OCI-LY7 (cell line): ENCODE measurements around the gene INO80D. TPM values are rescaled to one million over a fixed set of nuclear protein-coding genes. Genes with fewer than 3 reads are reported as not detected.

Experiments used
- BruUV-seq: library from RNA; stranded (reverse); fragments of 400-500 nt; replicated peaks from 2 replicates; lab custom pipeline; 2021; lab: Mats Ljungman, UMichigan
- CTCF ChIA-PET: fragments of 300-600 bp; sonication (Branson Sonifier 250); formaldehyde crosslinking; loops from one replicate; lab custom pipeline; 2022; ENCODE audit warnings: antibody characterized with exemption; ENCODE audit not compliant: unreplicated experiment; lab: Charles Lee
- POLR2A ChIA-PET: fragments of 300-600 bp; sonication (Branson Sonifier 250); formaldehyde crosslinking; loops from one replicate; lab custom pipeline; 2022; ENCODE audit warnings: antibody characterized with exemption; lab: Charles Lee
- DNase-seq: peaks from one replicate; pipeline ENCODE4 v3.0.0-alpha.2; 2015; ENCODE audit warnings: low spot score
- H2AFZ ChIP-seq: fragments of 200-600 bp; sonication (generic), shearing (Covaris generic); 2 replicates; pipeline ENCODE4 v1.6.1; 2014; ENCODE audit warnings: mild to moderate bottlenecking, antibody characterized with exemption, low read length, moderate library complexity
- H3K27ac ChIP-seq: fragments of 200-600 bp; sonication (generic); 2 replicates; pipeline ENCODE4 v1.5.1; 2014; ENCODE audit warnings: mixed run types, low read depth, mild to moderate bottlenecking, moderate library complexity, low read length, inconsistent platforms; ENCODE audit not compliant: poor library complexity, severe bottlenecking
- H3K36me3 ChIP-seq: fragments of 200-600 bp; sonication (generic); 2 replicates; pipeline ENCODE4 v1.6.1; 2014; ENCODE audit warnings: mild to moderate bottlenecking, antibody characterized with exemption, low read length, moderate library complexity, mixed read lengths; ENCODE audit not compliant: insufficient read depth
- H3K4me1 ChIP-seq: fragments of 200-600 bp; sonication (generic); 2 replicates; pipeline ENCODE4 v1.5.1; 2014; ENCODE audit warnings: mild to moderate bottlenecking, low read length; ENCODE audit not compliant: insufficient read depth, poor library complexity, severe bottlenecking
- H3K4me2 ChIP-seq: fragments of 200-600 bp; sonication (generic); 2 replicates; pipeline ENCODE4 v1.6.1; 2014; ENCODE audit warnings: mild to moderate bottlenecking, low read length
- H3K4me3 ChIP-seq: fragments of 200-600 bp; sonication (generic); 2 replicates; pipeline ENCODE4 v1.5.1; 2014; ENCODE audit warnings: mild to moderate bottlenecking, low read depth, low read length; ENCODE audit not compliant: poor library complexity, severe bottlenecking
- H3K79me2 ChIP-seq: fragments of 200-600 bp; sonication (generic); 2 replicates; pipeline ENCODE4 v1.6.1; 2016; ENCODE audit warnings: low read depth, mild to moderate bottlenecking, low read length, moderate library complexity, mixed read lengths; ENCODE audit not compliant: insufficient read depth
- H3K9me2 ChIP-seq: fragments of 200-600 bp; sonication (generic); 2 replicates; pipeline ENCODE4 v1.6.1; 2016; ENCODE audit warnings: mild to moderate bottlenecking, low read length, mixed read lengths; ENCODE audit not compliant: insufficient read depth
- H3K9me3 ChIP-seq: fragments of 200-600 bp; sonication (generic); 2 replicates; pipeline ENCODE4 v1.6.1; 2014; ENCODE audit warnings: mild to moderate bottlenecking, mixed run types, low read length, mixed read lengths
- H4K20me1 ChIP-seq: fragments of 200-600 bp; sonication (generic); 2 replicates; pipeline ENCODE4 v1.6.1; 2014; ENCODE audit warnings: mild to moderate bottlenecking, antibody characterized with exemption, low read length, moderate library complexity, mixed read lengths; ENCODE audit not compliant: insufficient read depth
- EZH2phosphoT487 ChIP-seq: fragments of 200-600 bp; sonication (generic); IDR thresholded peaks from 2 replicates; pipeline ENCODE4 v1.6.1; 2018; ENCODE audit warnings: low read depth, borderline replicate concordance, mild to moderate bottlenecking, mixed run types, antibody characterized with exemption, low read length, moderate library complexity, mixed read lengths
- intact Hi-C: fragments of 100-400 bp; cut with micrococcal nuclease; formaldehyde crosslinking; loops from one replicate; pipeline ENCODE4 v1.10.0; 2022; ENCODE audit not compliant: unreplicated experiment
- total RNA-seq, 2 experiments: library from RNA; depleted of rRNA in 1 of 2; stranded (reverse); fragments of >200 nt in 1 of 2; shearing (Covaris generic) in 1 of 2; gene quantifications; 2 replicates each; pipeline ENCODE4 v1.2.3, GENCODE V29; 2014 to 2022
- TF ChIP-seq, protein P1 (sequence below): fragments of 200-600 bp; sonication (generic); conservative IDR thresholded peaks from 2 replicates; pipeline ENCODE4 v1.5.1; 2014; ENCODE audit warnings: mild to moderate bottlenecking, antibody characterized with exemption, low read length, moderate library complexity, mixed read lengths

The INO80D gene
- total RNA-seq, 2 experiments from 2014 or later: 14.2 to 21.6 TPM

DNA sequence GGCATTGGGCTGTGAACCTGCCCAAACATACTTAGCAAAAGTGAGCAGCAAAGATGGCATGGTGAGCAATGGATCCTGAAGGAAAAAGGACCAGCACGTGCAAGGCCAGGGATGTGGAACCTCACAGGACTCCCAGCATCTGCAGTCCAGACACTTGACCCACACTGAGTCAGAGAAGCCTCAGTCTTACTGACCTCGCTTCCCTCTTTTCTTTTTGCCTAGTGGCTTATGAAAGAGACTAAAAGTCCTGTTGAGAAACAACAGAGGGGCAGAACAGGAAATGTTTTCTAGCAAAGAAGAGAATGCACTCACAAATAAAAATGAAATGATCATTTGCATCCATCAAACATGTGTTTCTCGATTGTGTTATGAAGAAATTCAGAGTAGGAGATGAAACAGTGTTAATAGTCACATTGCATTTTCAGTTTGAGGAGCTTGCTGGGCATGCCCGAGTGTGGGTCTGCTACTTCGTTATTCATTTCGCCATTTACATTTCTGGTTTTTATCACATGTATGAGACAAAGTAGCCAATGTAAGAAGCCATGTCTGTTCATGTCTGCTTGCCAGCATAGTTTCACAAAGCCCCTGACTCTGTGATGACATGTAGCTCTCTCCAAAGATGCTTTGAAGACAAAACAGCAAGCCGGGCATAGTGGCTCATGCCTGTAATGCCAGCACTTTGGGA is 118.4 kb downstream of the INO80D start:
- H3K4me3 ChIP-seq: no peak overlapping the region
- ChIA-PET POLR2A (no interaction called here), CTCF (no interaction called here)
- H3K4me1 ChIP-seq: no peaks in the 10 kb centered on the region
- TF ChIP-seq EZH2phosphoT487: no peak
- TF ChIP-seq, protein P1, sequence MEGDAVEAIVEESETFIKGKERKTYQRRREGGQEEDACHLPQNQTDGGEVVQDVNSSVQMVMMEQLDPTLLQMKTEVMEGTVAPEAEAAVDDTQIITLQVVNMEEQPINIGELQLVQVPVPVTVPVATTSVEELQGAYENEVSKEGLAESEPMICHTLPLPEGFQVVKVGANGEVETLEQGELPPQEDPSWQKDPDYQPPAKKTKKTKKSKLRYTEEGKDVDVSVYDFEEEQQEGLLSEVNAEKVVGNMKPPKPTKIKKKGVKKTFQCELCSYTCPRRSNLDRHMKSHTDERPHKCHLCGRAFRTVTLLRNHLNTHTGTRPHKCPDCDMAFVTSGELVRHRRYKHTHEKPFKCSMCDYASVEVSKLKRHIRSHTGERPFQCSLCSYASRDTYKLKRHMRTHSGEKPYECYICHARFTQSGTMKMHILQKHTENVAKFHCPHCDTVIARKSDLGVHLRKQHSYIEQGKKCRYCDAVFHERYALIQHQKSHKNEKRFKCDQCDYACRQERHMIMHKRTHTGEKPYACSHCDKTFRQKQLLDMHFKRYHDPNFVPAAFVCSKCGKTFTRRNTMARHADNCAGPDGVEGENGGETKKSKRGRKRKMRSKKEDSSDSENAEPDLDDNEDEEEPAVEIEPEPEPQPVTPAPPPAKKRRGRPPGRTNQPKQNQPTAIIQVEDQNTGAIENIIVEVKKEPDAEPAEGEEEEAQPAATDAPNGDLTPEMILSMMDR: no peak
- H4K20me1 ChIP-seq: no peaks in the 10 kb centered on the region
- BruUV-seq: no TSS peak
- no peaks in the 10 kb centered on the region for H3K36me3 ChIP-seq
- DNase-seq: no peak
- no peaks in the 10 kb centered on the region for H3K9me3 ChIP-seq
- H3K4me2 ChIP-seq: no peak overlapping the region
- no peak overlapping the region for H2AFZ ChIP-seq
- H3K79me2 ChIP-seq: no peaks in the 10 kb centered on the region
- H3K9me2 ChIP-seq: no peaks in the 10 kb centered on the region
- H3K27ac ChIP-seq: no peak overlapping the region
- intact Hi-C loops: no loop called here

DNA sequence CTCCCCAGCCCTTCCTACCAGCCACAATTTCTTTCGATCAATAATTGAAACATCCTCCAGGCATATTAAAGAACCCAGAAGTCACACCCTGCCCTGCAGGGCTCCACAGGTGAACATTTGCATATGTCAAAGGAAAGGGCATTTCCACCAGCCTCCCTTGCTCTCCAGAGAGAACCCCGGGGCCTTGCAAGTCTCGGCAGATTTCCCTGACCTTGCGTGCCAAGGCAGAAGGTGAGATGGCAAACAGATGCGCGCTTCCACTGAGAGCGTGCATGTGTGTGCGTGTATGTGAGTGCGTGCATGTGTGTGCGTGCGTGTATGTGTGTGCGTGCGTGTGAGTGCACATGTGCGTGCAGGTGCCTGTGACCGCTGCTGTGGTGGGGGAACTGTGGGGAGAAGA is 120.3 kb downstream of the INO80D start:
- no peak for DNase-seq
- no peaks in the 10 kb centered on the region for H3K36me3 ChIP-seq
- H4K20me1 ChIP-seq: no peaks in the 10 kb centered on the region
- no peaks in the 10 kb centered on the region for H3K4me1 ChIP-seq
- POLR2A ChIA-PET: no interaction called here
- no peak overlapping the region for H3K4me2 ChIP-seq
- TF ChIP-seq, protein P1: no peak
- no peak for TF ChIP-seq EZH2phosphoT487
- no TSS peak for BruUV-seq
- CTCF ChIA-PET: no interaction called here
- no peak overlapping the region for H3K4me3 ChIP-seq
- intact Hi-C loops: no loop called here
- H3K9me2 ChIP-seq: no peaks in the 10 kb centered on the region
- H3K79me2 ChIP-seq: no peaks in the 10 kb centered on the region
- H3K27ac ChIP-seq: no peak overlapping the region
- H2AFZ ChIP-seq: no peak overlapping the region
- H3K9me3 ChIP-seq: no peaks in the 10 kb centered on the region

DNA sequence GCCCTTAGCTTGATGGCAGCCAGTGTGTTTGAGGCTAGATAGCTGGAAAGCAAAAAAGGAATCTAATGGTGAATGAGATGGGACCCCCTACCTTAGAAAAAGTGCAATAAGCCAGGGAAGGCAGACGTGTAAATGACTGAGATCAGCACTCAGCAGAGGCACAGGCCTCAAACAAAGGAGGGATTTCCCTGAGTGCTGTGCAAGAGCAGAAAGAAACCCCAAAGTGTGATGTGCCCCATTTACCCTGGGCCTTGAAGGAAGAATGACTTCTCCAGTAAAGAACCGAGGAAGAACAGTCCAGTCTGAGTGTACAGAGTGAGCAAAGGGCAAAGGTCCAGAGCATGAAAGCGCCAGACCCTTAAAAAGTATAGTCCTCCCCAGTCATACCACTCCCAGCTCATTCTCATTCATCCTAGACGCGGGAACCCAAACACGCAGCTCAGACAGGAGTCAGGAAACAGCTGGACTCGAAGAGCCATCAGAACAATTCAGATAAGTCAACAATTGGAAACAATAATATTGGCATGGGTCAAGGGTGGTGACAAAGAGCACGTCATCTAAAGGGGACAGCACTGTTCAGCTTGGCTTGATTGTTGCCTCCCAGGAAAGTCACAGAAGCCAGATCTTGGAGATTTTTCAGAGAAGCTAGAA is 121.7 kb downstream of the INO80D start:
- CTCF ChIA-PET: no interaction called here
- H3K4me1 ChIP-seq: no peaks in the 10 kb centered on the region
- H3K4me2 ChIP-seq: no peak overlapping the region
- DNase-seq: no peak
- H3K4me3 ChIP-seq: no peak overlapping the region
- H3K79me2 ChIP-seq: no peaks in the 10 kb centered on the region
- no peaks in the 10 kb centered on the region for H3K9me3 ChIP-seq
- H3K9me2 ChIP-seq: no peaks in the 10 kb centered on the region
- POLR2A ChIA-PET: no interaction called here
- TF ChIP-seq, protein P1: no peak
- no peak overlapping the region for H3K27ac ChIP-seq
- H4K20me1 ChIP-seq: no peaks in the 10 kb centered on the region
- intact Hi-C loops: no loop called here
- H2AFZ ChIP-seq: no peak overlapping the region
- H3K36me3 ChIP-seq: no peaks in the 10 kb centered on the region
- no TSS peak for BruUV-seq
